GM21737 (cell line): ENCODE results near the gene LAMC1.

Source experiments
- ATAC-seq: cut with Tn5 transposase; IDR thresholded peaks from one replicate; pipeline ENCODE4 v1.9.1; 2021; ENCODE audit warnings: mild to moderate bottlenecking, moderate library complexity; ENCODE audit not compliant: unreplicated experiment

LAMC1 gene

GRCh38 chr1:183103147-183103546 lies 79.9 kb downstream of the LAMC1 start:
- no peak for ATAC-seq

GRCh38 chr1:183103577-183103976 lies 80.4 kb downstream of the LAMC1 start:
- no peak for ATAC-seq

GRCh38 chr1:183105449-183105848 lies 82.2 kb downstream of the LAMC1 start:
- no peak for ATAC-seq

- no peak for ATAC-seq
Measured at GRCh38 chr1:183106166-183106565, 82.9 kb downstream of the LAMC1 start.

GRCh38 chr1:183106746-183107145 lies 83.5 kb downstream of the LAMC1 start:
- ATAC-seq = no peak

GRCh38 chr1:183110326-183110880 lies 87.2 kb downstream of the LAMC1 start:
- no peak for ATAC-seq

GRCh38 chr1:183114441-183114840 lies 91.2 kb downstream of the LAMC1 start:
- ATAC-seq = no peak

GRCh38 chr1:183116416-183116815 lies 93.2 kb downstream of the LAMC1 start:
- no peak for ATAC-seq

- no peak for ATAC-seq
Measured at GRCh38 chr1:183121609-183122008, 98.4 kb downstream of the LAMC1 start.

- ATAC-seq = no peak
Measured at GRCh38 chr1:183124259-183124658, 101.0 kb downstream of the LAMC1 start.

GRCh38 chr1:183125279-183125999 lies 102.2 kb downstream of the LAMC1 start:
- no peak for ATAC-seq

- ATAC-seq = no peak
Measured at GRCh38 chr1:183126000-183126366, 102.8 kb downstream of the LAMC1 start.

- no peak for ATAC-seq
Measured at GRCh38 chr1:183126528-183126927, 103.3 kb downstream of the LAMC1 start.

- ATAC-seq = no peak
Measured at GRCh38 chr1:183129921-183130690, 106.9 kb downstream of the LAMC1 start.

- ATAC-seq = no peak
Measured at GRCh38 chr1:183131166-183131565, 107.9 kb downstream of the LAMC1 start.

GRCh38 chr1:183135336-183135735 lies 112.1 kb downstream of the LAMC1 start:
- no peak for ATAC-seq

GRCh38 chr1:183137782-183138181 lies 114.6 kb downstream of the LAMC1 start:
- no peak for ATAC-seq

GRCh38 chr1:183138301-183138700 lies 115.1 kb downstream of the LAMC1 start:
- no peak for ATAC-seq

- no peak for ATAC-seq
Measured at GRCh38 chr1:183139281-183139942, 116.2 kb downstream of the LAMC1 start.

GRCh38 chr1:183140633-183141032 lies 117.4 kb downstream of the LAMC1 start:
- no peak for ATAC-seq

GRCh38 chr1:183142171-183142570 lies 119.0 kb downstream of the LAMC1 start:
- no peak for ATAC-seq
